Measurements from ENCODE around the gene ASPM. TPM values are rescaled to one million over a fixed set of nuclear protein-coding genes. Genes with fewer than 3 reads are reported as not detected.

ASPM gene
- total RNA-seq, 2 experiments from 2014 or later, result 0.25 to 0.36 TPM

DNA sequence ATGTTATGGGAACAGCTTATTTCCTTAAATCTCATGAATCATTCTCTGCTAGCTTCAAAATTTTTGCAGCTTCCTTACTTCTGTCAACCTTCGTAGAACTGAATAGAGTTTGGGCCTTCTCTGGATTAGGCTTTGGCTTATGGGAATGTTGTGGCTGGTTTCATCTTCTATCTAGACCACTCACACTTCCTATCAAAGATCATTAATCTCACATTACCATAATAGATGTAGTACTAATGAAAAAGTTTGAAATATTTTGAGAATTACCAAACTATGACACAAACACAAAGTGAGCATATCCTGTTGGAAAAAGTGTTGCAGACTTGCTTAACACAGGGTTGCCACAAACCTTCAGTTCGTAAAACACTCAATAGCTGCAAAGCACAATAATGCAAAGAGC, 30.3 kb downstream of the ASPM start:
- ATAC-seq (ENCODE audit: poor library complexity), result no peak
- Mint-ChIP-seq H3K4me1 (ENCODE audit: low read depth) (no peaks in the 10 kb centered on the region), H3K27ac (no peak overlapping the region), H3K27me3 (no peaks in the 10 kb centered on the region), H3K9me3 (no peaks in the 10 kb centered on the region), H3K4me3 (no peak overlapping the region), H3K36me3 (ENCODE audit: low read depth) (no peaks in the 10 kb centered on the region)
- H3K4me3 ChIP-seq (ENCODE audit: low read length), result no peak overlapping the region
- no peaks in the 10 kb centered on the region for H3K4me1 ChIP-seq (ENCODE audit: insufficient read depth, low read length)
- no peak for DNase-seq
- no peak for TF ChIP-seq CTCF (IDR thresholded peaks at IDR 0.05)
- intact Hi-C loops (cut with DNase I, micrococcal nuclease), result no loop called here
- H3K36me3 ChIP-seq (ENCODE audit: insufficient read depth, low read length), result no peaks in the 10 kb centered on the region
- no peak overlapping the region for H3K27ac ChIP-seq (ENCODE audit: low read depth in 1 of 2, low read length in 2 of 2)
- ChIA-PET CTCF (interaction anchor here (0.6 kb wide), 1 partner anchor 1652 kb away, joined by 3 read pairs; no protein-coding TSS in a partner anchor), POLR2A (interaction anchor here (1.3 kb wide), 1 partner anchor 12 kb away, joined by 6 read pairs; no protein-coding TSS in a partner anchor)
- H3K9me3 ChIP-seq (ENCODE audit: control insufficient read depth in 1 of 2, insufficient read depth in 1 of 2, low read length in 2 of 2), result no peaks in the 10 kb centered on the region
- H3K27me3 ChIP-seq (ENCODE audit: control insufficient read depth in 1 of 2, insufficient read depth in 2 of 2, low read length in 2 of 2), result no peaks in the 10 kb centered on the region

- no peaks in the 10 kb centered on the region for H3K36me3 ChIP-seq (ENCODE audit: insufficient read depth, low read length)
Observed at GRCh38 chr1:197106869-197107268, 39.6 kb downstream of the ASPM start.

DNA sequence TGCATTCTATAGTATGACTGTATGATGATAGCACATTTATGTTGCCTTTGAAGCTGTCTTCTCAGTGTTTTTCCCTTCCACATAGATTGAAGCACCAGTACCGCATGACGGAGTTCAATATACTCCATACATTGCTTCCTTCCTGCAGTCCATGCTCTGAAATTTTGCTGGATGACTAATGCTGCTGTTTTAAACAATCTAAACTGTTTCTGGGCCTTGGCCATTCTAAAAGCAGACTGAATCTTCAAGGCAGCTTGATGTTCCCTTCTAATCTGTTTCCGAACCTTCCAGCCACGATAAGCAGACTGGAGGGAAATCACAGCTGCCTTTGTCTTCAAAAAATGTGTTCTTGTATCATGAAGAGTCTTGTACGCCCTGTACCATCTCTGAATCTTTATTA, 43.2 kb downstream of the ASPM start:
- no peaks in the 10 kb centered on the region for H3K4me1 ChIP-seq (ENCODE audit: insufficient read depth, low read length)
- CTCF ChIA-PET, result interaction anchor here (1.0 kb wide), 1 partner anchor 15 kb away, joined by 3 read pairs; no protein-coding TSS in a partner anchor
- H3K36me3 ChIP-seq (ENCODE audit: insufficient read depth, low read length), result no peaks in the 10 kb centered on the region
- POLR2A ChIA-PET, result interaction anchor here (1.7 kb wide), 1 partner anchor 13 kb away, joined by 6 read pairs; no protein-coding TSS in a partner anchor
- intact Hi-C loops (cut with DNase I, micrococcal nuclease), result no loop called here
- DNase-seq (no peak), ATAC-seq (ENCODE audit: poor library complexity) (no peak)
- Mint-ChIP-seq H3K9me3 (no peaks in the 10 kb centered on the region), H3K4me3 (no peak overlapping the region), H3K4me1 (ENCODE audit: low read depth) (peaks cover 43% of the 10 kb centered on the region), H3K36me3 (ENCODE audit: low read depth) (no peaks in the 10 kb centered on the region), H3K27ac (no peak overlapping the region), H3K27me3 (no peaks in the 10 kb centered on the region)
- H3K27ac ChIP-seq (ENCODE audit: low read depth in 1 of 2, low read length in 2 of 2), result no peak overlapping the region
- no peak for TF ChIP-seq CTCF (IDR thresholded peaks at IDR 0.05)
- no peaks in the 10 kb centered on the region for H3K9me3 ChIP-seq (ENCODE audit: control insufficient read depth in 1 of 2, insufficient read depth in 1 of 2, low read length in 2 of 2)
- no peaks in the 10 kb centered on the region for H3K27me3 ChIP-seq (ENCODE audit: control insufficient read depth in 1 of 2, insufficient read depth in 2 of 2, low read length in 2 of 2)
- no peak overlapping the region for H3K4me3 ChIP-seq (ENCODE audit: low read length)

More at GRCh38 chr1:197106869-197107268, 39.6 kb downstream of the ASPM start:
- no peaks in the 10 kb centered on the region for H3K27me3 Mint-ChIP-seq
- no peak for TF ChIP-seq CTCF (IDR thresholded peaks at IDR 0.05)
- DNase-seq (no peak), ATAC-seq (ENCODE audit: poor library complexity) (no peak)
- no peaks in the 10 kb centered on the region for H3K9me3 ChIP-seq (ENCODE audit: control insufficient read depth in 1 of 2, insufficient read depth in 1 of 2, low read length in 2 of 2)
- H3K4me3 Mint-ChIP-seq, result no peak overlapping the region
- POLR2A ChIA-PET, result no interaction called here
- no peak overlapping the region for H3K27ac Mint-ChIP-seq
- no peak overlapping the region for H3K27ac ChIP-seq (ENCODE audit: low read depth in 1 of 2, low read length in 2 of 2)
- no peaks in the 10 kb centered on the region for H3K36me3 Mint-ChIP-seq (ENCODE audit: low read depth)
- no peak overlapping the region for H3K4me3 ChIP-seq (ENCODE audit: low read length)
- no peaks in the 10 kb centered on the region for H3K4me1 ChIP-seq (ENCODE audit: insufficient read depth, low read length)
- CTCF ChIA-PET, result no interaction called here
- no peaks in the 10 kb centered on the region for H3K27me3 ChIP-seq (ENCODE audit: control insufficient read depth in 1 of 2, insufficient read depth in 2 of 2, low read length in 2 of 2)
- no peaks in the 10 kb centered on the region for H3K9me3 Mint-ChIP-seq
- intact Hi-C loops (cut with DNase I, micrococcal nuclease), result no loop called here
- peaks cover 22% of the 10 kb centered on the region for H3K4me1 Mint-ChIP-seq (ENCODE audit: low read depth)
